Middle frontal gyrus (tissue), 1 donor: Measurements from ENCODE around the gene MCF2L2.
"Not testable (repeated sequence)": the region's sequence is repeated elsewhere in the genome, so short reads cannot be mapped to it uniquely, and the experiment has no call there.

Experiments used
- DNase-seq: peaks from one replicate; pipeline ENCODE4 v3.0.0-alpha.2; 2015; ENCODE audit warnings: low spot score; ENCODE audit errors: extremely low spot score

Gene MCF2L2

DNA sequence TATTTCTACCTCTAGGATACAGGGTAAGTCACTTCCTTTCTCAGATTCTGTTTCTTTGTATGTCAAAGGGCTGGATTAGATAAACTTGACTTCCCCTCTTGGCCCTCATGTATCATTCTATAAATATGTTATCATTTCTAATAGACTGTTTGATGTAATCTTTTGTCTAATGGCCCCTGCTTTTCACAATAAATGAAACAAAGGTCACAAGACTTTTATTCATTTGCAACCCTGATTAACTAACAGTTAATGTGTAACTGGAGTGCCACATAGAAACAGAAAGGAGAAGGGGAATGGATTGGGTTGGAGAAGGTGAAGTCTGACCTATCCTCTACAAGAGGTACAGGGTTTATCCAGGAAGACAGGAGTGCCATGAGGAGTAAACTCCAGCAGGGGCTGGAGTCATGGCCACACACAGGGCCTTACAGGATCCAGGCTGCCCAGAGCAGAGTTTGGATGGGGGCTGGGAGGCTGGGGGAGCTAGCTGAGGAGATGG is 183.4 kb downstream of the MCF2L2 start:
- no peak for DNase-seq

- DNase-seq, result no peak
These were observed 184.2 kb downstream of the MCF2L2 start for GRCh38 chr3:183244219-183244618.

DNA sequence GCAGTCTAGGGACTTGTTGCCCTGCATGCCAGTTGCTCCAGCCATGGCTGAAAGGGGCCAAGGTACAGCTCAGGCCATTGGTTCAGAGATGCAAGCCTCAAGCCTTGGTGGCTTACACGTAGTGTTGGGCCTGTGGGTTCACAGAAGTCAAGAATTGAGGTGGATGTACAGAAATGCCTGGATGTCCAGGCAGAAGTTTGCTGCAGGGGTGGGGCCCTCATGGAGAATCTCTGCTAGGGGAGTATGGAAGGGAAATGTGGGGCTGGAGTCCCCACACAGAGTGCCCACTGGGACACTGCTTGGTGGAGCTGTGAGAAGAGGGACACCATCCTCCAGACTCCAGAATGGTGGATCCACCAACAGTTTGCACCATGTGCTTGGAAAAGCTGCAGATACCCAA is 186.0 kb downstream of the MCF2L2 start:
- DNase-seq, result no peak

DNA sequence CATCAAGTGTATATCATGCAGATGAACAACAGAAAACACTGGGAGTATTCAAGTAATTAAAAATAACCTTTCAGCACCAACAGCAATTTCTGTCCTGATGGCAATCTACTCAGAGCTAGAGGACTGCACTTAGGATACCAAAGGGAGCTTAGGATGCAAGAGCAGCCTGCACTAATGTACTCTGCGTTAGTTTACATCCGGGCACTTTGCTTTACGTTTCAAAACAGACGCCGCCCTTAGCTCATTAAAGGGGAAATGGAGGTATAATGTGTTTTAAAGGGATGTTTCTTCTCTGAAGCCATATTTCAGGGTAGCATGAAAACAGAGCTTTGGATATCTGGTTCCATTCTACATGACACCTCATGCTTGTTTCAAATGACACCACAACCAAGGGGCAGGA is 189.4 kb downstream of the MCF2L2 start:
- DNase-seq, result no peak

- DNase-seq, result no peak
These were observed 194.5 kb downstream of the MCF2L2 start for GRCh38 chr3:183233966-183234365.

DNA sequence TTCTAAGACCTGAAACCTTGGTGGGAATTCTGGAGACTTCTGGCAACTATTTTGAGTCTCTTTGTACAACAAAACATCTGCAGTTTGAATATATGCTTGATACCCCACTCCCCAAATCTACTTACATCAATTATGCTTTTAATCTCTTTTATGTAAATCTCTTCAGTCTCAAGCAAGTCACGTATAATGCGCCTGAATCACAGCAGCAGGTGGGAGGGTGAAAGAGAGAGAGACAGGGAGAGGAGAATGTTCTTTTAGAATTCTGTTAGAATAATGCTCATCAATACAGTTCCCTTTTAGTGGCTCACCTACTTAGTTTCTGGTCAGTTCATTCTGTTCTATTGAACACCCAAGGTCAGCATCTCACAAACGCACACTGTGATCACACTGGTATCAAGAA is 197.6 kb downstream of the MCF2L2 start:
- DNase-seq, result no peak

DNA sequence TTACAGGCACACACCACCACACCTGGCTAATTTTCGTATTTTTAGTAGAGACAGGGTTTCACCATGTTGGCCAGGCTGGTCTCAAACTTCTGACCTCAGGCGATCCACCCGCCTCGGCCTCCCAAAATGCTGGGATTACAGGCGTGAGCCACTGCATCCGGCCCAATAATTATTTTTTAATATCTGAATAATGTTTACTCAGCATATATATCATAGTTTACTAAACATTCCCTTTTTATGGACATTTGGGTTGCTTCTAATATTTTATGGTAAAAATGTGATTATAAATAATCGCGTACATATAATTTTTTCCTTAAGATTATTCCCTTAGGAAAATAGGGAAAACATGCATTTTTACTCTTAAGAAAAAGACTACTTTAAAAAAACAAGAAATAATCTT is 198.2 kb downstream of the MCF2L2 start:
- DNase-seq, result not testable (repeated sequence)

GRCh38 chr3:183229178-183229577 is 199.2 kb downstream of the MCF2L2 start:
- DNase-seq, result no peak

DNA sequence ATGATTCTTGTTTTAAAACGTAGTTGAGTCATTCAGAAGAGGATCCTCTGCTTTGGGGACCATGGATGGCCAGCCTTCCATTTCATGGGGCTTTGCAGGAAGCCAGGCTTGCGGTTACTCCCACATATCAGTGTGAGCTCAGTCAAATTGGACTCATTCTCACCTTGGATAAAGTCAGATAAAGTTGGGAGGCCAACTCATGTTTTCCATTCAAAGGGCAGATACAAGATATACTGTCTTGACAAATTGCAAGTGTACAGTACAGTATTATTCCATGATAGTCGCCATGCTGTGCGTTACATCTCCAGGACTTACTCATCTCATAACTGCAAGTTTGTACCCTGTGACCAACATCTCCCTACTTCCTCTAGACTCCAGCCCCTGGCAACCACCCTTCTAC is 200.8 kb downstream of the MCF2L2 start:
- DNase-seq, result no peak

- no peak for DNase-seq
These were observed 202.0 kb downstream of the MCF2L2 start for GRCh38 chr3:183226333-183226890.

GRCh38 chr3:183224180-183224970 is 204.0 kb downstream of the MCF2L2 start:
- no peak for DNase-seq

DNA sequence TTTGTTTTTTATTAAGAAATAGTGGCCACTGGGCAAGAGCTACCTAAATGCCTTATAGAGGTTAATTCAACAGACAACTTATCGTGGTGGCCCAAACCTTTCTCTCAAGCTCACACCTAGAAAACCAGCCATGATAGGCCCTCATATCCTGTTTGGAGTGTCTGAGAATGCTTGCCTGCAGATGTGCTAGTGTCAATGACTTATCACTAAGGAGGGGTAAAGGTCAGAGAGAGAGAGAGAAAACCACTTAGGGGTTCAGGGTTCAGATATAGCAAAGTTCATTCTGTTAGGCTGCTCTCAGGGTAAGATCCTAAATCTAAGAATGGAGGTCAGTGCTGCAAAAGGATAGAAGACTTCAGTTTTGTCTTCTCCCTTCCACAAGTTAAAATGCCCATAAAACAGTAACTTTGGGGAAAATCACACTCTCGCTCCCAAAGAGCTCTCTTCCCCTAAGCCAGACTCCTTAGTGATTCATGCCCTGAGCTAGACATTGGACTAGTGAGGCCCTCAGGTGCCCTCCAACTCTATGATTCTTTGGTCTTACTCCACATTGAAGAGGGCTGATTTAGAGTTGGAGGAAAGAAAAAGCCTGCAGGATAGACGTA is 205.7 kb downstream of the MCF2L2 start:
- DNase-seq, result no peak

GRCh38 chr3:183220828-183221227 is 207.6 kb downstream of the MCF2L2 start:
- DNase-seq, result no peak

GRCh38 chr3:183218826-183219225 is 209.6 kb downstream of the MCF2L2 start:
- no peak for DNase-seq

DNA sequence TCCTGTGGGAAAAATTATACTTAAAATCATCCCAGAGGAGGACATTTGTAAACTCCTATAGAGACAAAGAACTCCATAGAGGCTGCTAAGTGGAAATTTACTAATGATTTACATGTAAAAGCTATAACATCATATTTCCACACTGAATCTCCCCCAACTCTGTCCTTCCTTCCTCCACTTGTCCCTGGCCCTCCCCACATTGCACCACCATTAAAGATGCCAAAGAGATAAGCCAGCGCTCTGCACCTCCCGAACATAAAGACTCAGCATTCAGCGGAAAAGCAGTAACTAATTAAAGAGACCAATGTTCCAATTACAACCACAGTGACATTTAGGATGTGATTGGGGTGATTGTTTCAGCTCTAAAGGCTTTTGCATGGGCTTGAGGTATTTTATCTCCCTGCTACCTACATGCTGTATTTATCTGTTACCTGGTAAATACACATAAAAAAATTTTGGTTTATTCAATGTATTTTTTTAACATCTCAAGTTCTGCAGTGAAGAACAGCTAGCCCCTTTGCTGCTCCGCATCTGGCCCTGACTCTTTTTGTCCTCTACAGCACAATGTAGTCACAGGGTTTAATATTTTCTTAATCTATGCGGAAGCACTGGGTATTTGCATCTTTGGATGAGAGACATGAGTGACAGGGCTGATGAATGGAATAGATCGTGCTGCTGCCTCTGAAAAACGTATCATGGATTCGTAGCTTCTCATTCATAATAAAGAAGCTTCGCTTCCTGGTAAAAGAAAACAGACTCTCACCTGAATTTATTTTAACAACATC is 210.7 kb downstream of the MCF2L2 start:
- DNase-seq, result no peak

DNA sequence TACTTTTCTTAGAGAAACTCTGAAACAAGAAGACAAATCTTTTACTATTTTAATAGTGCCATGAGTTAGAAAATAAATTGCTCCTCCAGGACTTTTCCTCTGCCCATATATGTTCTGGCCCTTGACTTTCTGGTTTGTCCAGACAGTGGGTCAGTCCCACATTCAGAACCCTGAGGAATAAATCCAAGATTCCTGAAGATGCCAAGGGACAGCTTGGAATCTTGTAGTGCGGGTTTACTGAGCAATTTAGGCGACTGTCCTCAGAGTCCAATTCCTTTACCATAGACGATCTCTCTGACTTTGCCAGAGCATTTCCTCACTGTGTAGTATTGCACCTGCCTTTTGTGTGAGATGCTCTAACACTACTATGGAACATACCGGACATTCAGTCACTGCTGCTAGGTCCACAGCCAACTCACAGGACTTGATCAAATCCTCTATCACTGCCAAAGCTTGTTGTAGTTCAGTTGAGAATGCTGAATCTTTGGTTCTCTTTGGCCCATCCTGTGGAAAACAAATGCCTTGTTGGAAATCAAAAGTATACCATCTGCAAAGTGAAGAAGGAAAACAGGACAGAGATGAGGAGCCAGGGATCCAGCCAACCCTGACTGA is 212.7 kb downstream of the MCF2L2 start:
- no peak for DNase-seq

DNA sequence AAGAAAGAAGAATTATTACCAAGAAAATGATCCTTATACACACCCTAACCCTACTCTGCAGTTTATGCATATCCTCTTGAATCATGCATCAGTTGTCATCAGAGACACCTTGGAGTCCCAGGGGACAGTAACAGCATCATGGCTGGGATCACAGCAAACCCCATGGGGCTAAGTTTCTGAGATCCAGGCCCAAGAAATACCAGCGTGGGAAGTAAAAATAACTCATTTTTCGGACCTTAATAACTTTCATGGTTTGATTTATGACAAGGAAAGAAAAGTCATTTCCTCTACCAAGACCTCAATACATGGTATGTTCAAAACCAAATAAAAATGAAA is 214.2 kb downstream of the MCF2L2 start:
- no peak for DNase-seq

- no peak for DNase-seq
These were observed 214.8 kb downstream of the MCF2L2 start for GRCh38 chr3:183213415-183214276.

DNA sequence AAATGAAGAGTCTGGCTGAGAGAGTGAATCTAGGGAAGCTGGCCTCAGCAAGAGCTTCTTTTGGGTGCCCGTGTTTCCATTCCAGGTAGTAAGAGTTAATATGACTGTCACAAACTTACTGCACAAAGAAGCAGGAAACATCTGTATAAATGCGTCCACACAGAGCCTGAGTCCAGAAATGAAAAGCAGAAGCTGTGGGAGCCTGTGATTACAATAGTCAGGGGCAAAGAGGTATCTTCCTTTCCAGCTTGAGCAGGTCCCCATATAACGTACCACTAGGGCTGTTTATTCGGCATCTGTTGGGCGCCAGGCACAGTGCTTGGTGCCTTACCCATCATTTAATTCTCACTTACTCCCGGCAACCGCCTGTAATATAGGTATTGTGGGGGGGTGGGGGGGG is 215.9 kb downstream of the MCF2L2 start:
- DNase-seq, result no peak

- DNase-seq, result no peak
These were observed 216.3 kb downstream of the MCF2L2 start for GRCh38 chr3:183212096-183212495.

DNA sequence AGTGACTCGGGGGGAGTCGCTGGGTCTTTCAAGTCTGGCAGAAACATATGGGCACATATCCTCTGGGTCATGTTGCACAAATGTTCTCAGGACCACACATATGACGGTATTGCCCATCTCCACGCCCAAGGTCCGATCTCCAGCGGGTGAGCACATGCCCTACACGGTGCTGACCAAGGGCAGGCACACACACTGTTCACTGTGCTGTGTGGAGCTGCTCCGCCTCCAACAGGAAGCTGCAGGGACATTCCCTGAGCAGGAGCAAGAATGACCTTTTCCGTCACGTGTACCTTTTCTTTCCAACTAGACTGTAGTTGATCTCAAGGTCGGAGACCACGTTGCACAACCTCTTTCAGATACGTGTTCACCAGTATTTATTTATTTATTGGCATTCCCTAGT is 217.1 kb downstream of the MCF2L2 start:
- DNase-seq, result no peak
